Posterior vena cava (tissue), 2 donors: ENCODE results near the gene FAM180B. TPM values are rescaled to one million over a fixed set of nuclear protein-coding genes. Genes with fewer than 3 reads are reported as not detected.

Source experiments
- DNase-seq: peaks from one replicate; pipeline ENCODE4 v3.0.0-alpha.2; 2020; ENCODE audit warnings: low spot score
- intact Hi-C, 2 donors: fragments of 100-400 bp; cut with DNase I; formaldehyde crosslinking; loops; one replicate each; pipeline versions ENCODE4 v1.14.1 to v1.14.2; 2022 to 2023
- total RNA-seq, 2 donors: library from RNA; stranded (reverse); fragmentation: NEBNext Ultra II Directional; extraction: Animal tissue kit (Norgen Biotek cat#: 25700); gene quantifications; one replicate each; pipeline ENCODE4 v1.2.1, GENCODE V29; 2021
- donor health status: DM: yes; HTN: yes; CAD: no.
- donor health status: DM: yes; HTN: yes; CAD: no.

Gene FAM180B
- total RNA-seq, 2 donors from 2014 or later, result 3.4 to 7.2 TPM

- no peak for DNase-seq
- intact Hi-C loops, result no loop called here
Measured at GRCh38 chr11:47591764-47592163, 5.3 kb downstream of the FAM180B start.

GRCh38 chr11:47592251-47592650 is 5.8 kb downstream of the FAM180B start:
- DNase-seq, result no peak
- intact Hi-C loops, result no loop called here

GRCh38 chr11:47592970-47593369 is 6.5 kb downstream of the FAM180B start:
- intact Hi-C loops, result no loop called here
- DNase-seq, result no peak

- intact Hi-C loops, result no loop called here
- no peak for DNase-seq
Measured at GRCh38 chr11:47593492-47593933, 7.0 kb downstream of the FAM180B start.

GRCh38 chr11:47593934-47594855 is 7.7 kb downstream of the FAM180B start, which contains the start of gene C1QTNF4:
TSS of gene C1QTNF4 (minus strand) at chr11:47594411. CDS start at chr11:47590810, 3,601 bp downstream.
- intact Hi-C loops, result no loop called here
- DNase-seq, result no peak

- intact Hi-C loops, result no loop called here
- no peak for DNase-seq
Measured at GRCh38 chr11:47595029-47595428, 8.6 kb downstream of the FAM180B start.

GRCh38 chr11:47595967-47596366 is 9.5 kb downstream of the FAM180B start:
- intact Hi-C loops, result no loop called here
- no peak for DNase-seq

- no peak for DNase-seq
- intact Hi-C loops, result no loop called here
Measured at GRCh38 chr11:47599902-47600301, 13.4 kb downstream of the FAM180B start.

GRCh38 chr11:47603295-47603694 is 16.8 kb downstream of the FAM180B start:
- intact Hi-C loops, result no loop called here
- no peak for DNase-seq

- intact Hi-C loops, result no loop called here
- no peak for DNase-seq
Measured at GRCh38 chr11:47605921-47606320, 19.4 kb downstream of the FAM180B start.

GRCh38 chr11:47606731-47607130 is 20.3 kb downstream of the FAM180B start:
- no peak for DNase-seq
- intact Hi-C loops, result no loop called here

GRCh38 chr11:47607380-47607779 is 20.9 kb downstream of the FAM180B start:
- intact Hi-C loops, result no loop called here
- DNase-seq, result peak; percentile 87

GRCh38 chr11:47609675-47610074 is 23.2 kb downstream of the FAM180B start:
- intact Hi-C loops, result no loop called here
- DNase-seq, result no peak

GRCh38 chr11:47611348-47611794 is 24.9 kb downstream of the FAM180B start:
- intact Hi-C loops, result no loop called here
- peak; percentile 53 for DNase-seq

GRCh38 chr11:47615249-47615648 is 28.8 kb downstream of the FAM180B start:
- intact Hi-C loops, result no loop called here

GRCh38 chr11:47616726-47617416 is 30.4 kb downstream of the FAM180B start:
- DNase-seq, result no peak
- intact Hi-C loops, result no loop called here

More at GRCh38 chr11:47615249-47615648, 28.8 kb downstream of the FAM180B start:
- DNase-seq, result no peak

GRCh38 chr11:47617417-47617809 is 30.9 kb downstream of the FAM180B start:
- intact Hi-C loops, result no loop called here
- no peak for DNase-seq

GRCh38 chr11:47620836-47621378 is 34.4 kb downstream of the FAM180B start:
- intact Hi-C loops, result no loop called here
- no peak for DNase-seq

- intact Hi-C loops, result no loop called here
- DNase-seq, result no peak
Measured at GRCh38 chr11:47626234-47626633, 39.8 kb downstream of the FAM180B start.

GRCh38 chr11:47628026-47628425 is 41.5 kb downstream of the FAM180B start:
- intact Hi-C loops, result no loop called here
- no peak for DNase-seq
